Heart left ventricle (tissue), 13 donors: ENCODE data around the gene MYOC.
"Not testable (repeated sequence)": the region's sequence is repeated elsewhere in the genome, so short reads cannot be mapped to it uniquely, and the experiment has no call there.

Experiments
- CTCF ChIP-seq, 12 donors: fragments of 200-600 bp; sonication (generic) in 4 of 12; IDR thresholded peaks; one replicate each; pipeline versions ENCODE4 v1.5.0 to v1.8.0; 2018 to 2022; ENCODE audit warnings: antibody characterized with exemption in 12 of 12, mild to moderate bottlenecking in 5 of 12
- POLR2A ChIP-seq, 2 donors: fragments of 450-650 bp; IDR thresholded peaks; one replicate each; pipeline ENCODE4 v1.6.1; 2017; ENCODE audit warnings: antibody characterized with exemption in 2 of 2, mild to moderate bottlenecking in 2 of 2, moderate library complexity in 2 of 2
- donor health status: ischemic (EF 13 %, LVEDD 7.1; RV severe dilation, severe dysfunction).
- donor health status: DM: no; HTN: yes; CAD: no.
- donor health status: DM: no; HTN: no; CAD: no.
- donor health status: ischemic (EF 25% LVEDD 6.9; RV normal size, moderate dysfunction).
- donor health status: ischemic (EF 25% LVEDD 5.7; RV mildly dilated, moderate dysfunction).
- donor health status: ischemic (EF 35%, LVEDD 5.7; RV mildly dilated, moderate dysfunction).
- donor health status: nonischemic (EF 11% LVEDD 7.7; RV severe dilation, severe dysfunction).
- donor health status: DM: yes; HTN: yes; CAD: no.
- donor health status: PGD.
- donor health status: ischemic (EF 29% LVEDD 5.4; RV normal size, mild dysfunction).
- donor health status: nonischemic (EF 23%, LVEDD 6.1; RV moderate dilation, normal function).

- not testable (repeated sequence) for TF ChIP-seq CTCF, POLR2A (IDR thresholded peaks at IDR 0.05)
These were observed 49.4 kb downstream of the MYOC start for GRCh38 chr1:171603042-171603441.
